ENCODE data around the gene PID1.

PID1 gene

GRCh38 chr2:229300790-229301189, 29.7 kb upstream of the PID1 start:
- no peak for TF ChIP-seq CTCF (IDR thresholded peaks at IDR 0.05; ENCODE audit: low read depth, low read length)
- Histone ChIP-seq H3K9me3 (ENCODE audit: severe bottlenecking) (no peaks in the 10 kb centered on the region), H3K27ac (no peak overlapping the region), H3K36me3 (no peaks in the 10 kb centered on the region), H3K27me3 (ENCODE audit: insufficient read depth, low read depth, severe bottlenecking) (peaks cover 56% of the 10 kb centered on the region), H3K4me3 (ENCODE audit: low read depth, low read length) (no peak overlapping the region)
- DNase-seq = no peak

- Histone ChIP-seq H3K27ac (no peak overlapping the region), H3K27me3 (ENCODE audit: insufficient read depth, low read depth, severe bottlenecking) (peaks cover 56% of the 10 kb centered on the region), H3K4me3 (ENCODE audit: low read depth, low read length) (no peak overlapping the region), H3K9me3 (ENCODE audit: severe bottlenecking) (no peaks in the 10 kb centered on the region), H3K36me3 (no peaks in the 10 kb centered on the region)
- DNase-seq = no peak
- no peak for TF ChIP-seq CTCF (IDR thresholded peaks at IDR 0.05; ENCODE audit: low read depth, low read length)
Measured at GRCh38 chr2:229300371-229300770, 29.3 kb upstream of the PID1 start.

- Histone ChIP-seq H3K36me3 (no peaks in the 10 kb centered on the region), H3K9me3 (ENCODE audit: severe bottlenecking) (no peaks in the 10 kb centered on the region), H3K27me3 (ENCODE audit: insufficient read depth, low read depth, severe bottlenecking) (peaks cover 52% of the 10 kb centered on the region), H3K27ac (no peak overlapping the region), H3K4me3 (ENCODE audit: low read depth, low read length) (no peak overlapping the region)
- no peak for TF ChIP-seq CTCF (IDR thresholded peaks at IDR 0.05; ENCODE audit: low read depth, low read length)
- DNase-seq = no peak
Measured at GRCh38 chr2:229297247-229297646, 26.2 kb upstream of the PID1 start.

GRCh38 chr2:229296536-229296935, 25.4 kb upstream of the PID1 start:
- TF ChIP-seq CTCF (IDR thresholded peaks at IDR 0.05; ENCODE audit: low read depth, low read length) = no peak

GRCh38 chr2:229296016-229296415, 24.9 kb upstream of the PID1 start:
- H3K27ac ChIP-seq = no peak overlapping the region
- no peaks in the 10 kb centered on the region for H3K36me3 ChIP-seq
- peaks cover 43% of the 10 kb centered on the region for H3K27me3 ChIP-seq (ENCODE audit: insufficient read depth, low read depth, severe bottlenecking)
- H3K4me3 ChIP-seq (ENCODE audit: low read depth, low read length) = no peak overlapping the region
- TF ChIP-seq CTCF (IDR thresholded peaks at IDR 0.05; ENCODE audit: low read depth, low read length) = no peak
- DNase-seq = no peak
- H3K9me3 ChIP-seq (ENCODE audit: severe bottlenecking) = no peaks in the 10 kb centered on the region

More at GRCh38 chr2:229296536-229296935, 25.4 kb upstream of the PID1 start:
- Histone ChIP-seq H3K9me3 (ENCODE audit: severe bottlenecking) (no peaks in the 10 kb centered on the region), H3K27ac (no peak overlapping the region), H3K4me3 (ENCODE audit: low read depth, low read length) (no peak overlapping the region), H3K27me3 (ENCODE audit: insufficient read depth, low read depth, severe bottlenecking) (peaks cover 46% of the 10 kb centered on the region), H3K36me3 (no peaks in the 10 kb centered on the region)
- DNase-seq = no peak

GRCh38 chr2:229287823-229288222, 16.7 kb upstream of the PID1 start:
- H3K27ac ChIP-seq = no peak overlapping the region
- H3K27me3 ChIP-seq (ENCODE audit: insufficient read depth, low read depth, severe bottlenecking) = peaks cover 20% of the 10 kb centered on the region
- H3K36me3 ChIP-seq = no peaks in the 10 kb centered on the region
- H3K9me3 ChIP-seq (ENCODE audit: severe bottlenecking) = no peaks in the 10 kb centered on the region
- no peak for TF ChIP-seq CTCF (IDR thresholded peaks at IDR 0.05; ENCODE audit: low read depth, low read length)
- H3K4me3 ChIP-seq (ENCODE audit: low read depth, low read length) = no peak overlapping the region
- no peak for DNase-seq
